ENCODE measurements around the gene KCTD14.

DNA sequence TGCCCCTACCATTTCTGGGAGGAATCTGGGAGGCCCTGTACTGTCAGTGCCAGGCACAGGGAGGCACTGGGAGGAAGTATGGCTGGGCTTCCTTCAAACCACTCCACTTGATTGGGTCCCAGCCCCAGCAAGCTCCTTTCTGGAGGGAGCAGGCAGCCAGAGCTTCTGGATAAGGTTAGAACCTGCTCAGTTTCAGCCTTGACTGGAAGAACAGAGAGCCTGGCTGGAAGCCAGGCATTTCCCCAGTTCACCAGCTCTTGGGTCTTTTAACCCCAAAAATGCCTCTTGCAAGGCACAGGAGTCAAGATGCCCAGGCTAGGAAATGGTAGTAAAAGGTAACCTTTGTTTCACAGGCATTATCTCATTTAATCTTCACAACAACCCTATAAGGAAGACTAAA, 9.0 kb upstream of the KCTD14 start:
- no peak for TF ChIP-seq SRF (IDR thresholded peaks at IDR 0.05; ENCODE audit: low read depth, low read length)
- no peak for TF ChIP-seq POLR2A (IDR thresholded peaks at IDR 0.05; ENCODE audit: control extremely low read depth in 1 of 2, low read depth in 2 of 2, low read length in 2 of 2)
- TF ChIP-seq POLR2AphosphoS5 (IDR thresholded peaks at IDR 0.05; ENCODE audit: low read depth, low read length): no peak
- no peak for TF ChIP-seq TAF1 (IDR thresholded peaks at IDR 0.05; ENCODE audit: low read depth, low read length)
- TF ChIP-seq CTCF (IDR thresholded peaks at IDR 0.05; ENCODE audit: control extremely low read depth in 1 of 3, insufficient read depth in 1 of 3, low read depth in 1 of 3, low read length in 3 of 3): no peak
- TF ChIP-seq SP1 (IDR thresholded peaks at IDR 0.05; ENCODE audit: low read depth, low read length): no peak
- TF ChIP-seq PHF8 (conservative IDR thresholded peaks at IDR 0.05; ENCODE audit: low read depth, low read length): no peak
- no peak for TF ChIP-seq RAD21 (IDR thresholded peaks at IDR 0.05 in 1 of 2, conservative IDR thresholded peaks at IDR 0.05 in 1 of 2; ENCODE audit: low read depth in 2 of 2, low read length in 2 of 2)
- no peak for TF ChIP-seq TEAD4 (IDR thresholded peaks at IDR 0.05; ENCODE audit: low read depth, low read length)
- no peak for TF ChIP-seq HDAC6 (IDR thresholded peaks at IDR 0.05; ENCODE audit: low read depth, low read length)
- TF ChIP-seq SIN3A (conservative IDR thresholded peaks at IDR 0.05 in 1 of 2, IDR thresholded peaks at IDR 0.05 in 1 of 2; ENCODE audit: low read depth in 1 of 2, low read length in 2 of 2): no peak
